GM18870 (cell line): ENCODE data around the gene GRK7.
"Not testable (repeated sequence)": the region's sequence is repeated elsewhere in the genome, so short reads cannot be mapped to it uniquely, and the experiment has no call there.

ENCODE experiments used
- ATAC-seq: cut with Tn5 transposase; IDR thresholded peaks from one replicate; pipeline ENCODE4 v1.9.1; 2021; ENCODE audit warnings: moderate library complexity; ENCODE audit not compliant: unreplicated experiment

GRK7 gene

DNA sequence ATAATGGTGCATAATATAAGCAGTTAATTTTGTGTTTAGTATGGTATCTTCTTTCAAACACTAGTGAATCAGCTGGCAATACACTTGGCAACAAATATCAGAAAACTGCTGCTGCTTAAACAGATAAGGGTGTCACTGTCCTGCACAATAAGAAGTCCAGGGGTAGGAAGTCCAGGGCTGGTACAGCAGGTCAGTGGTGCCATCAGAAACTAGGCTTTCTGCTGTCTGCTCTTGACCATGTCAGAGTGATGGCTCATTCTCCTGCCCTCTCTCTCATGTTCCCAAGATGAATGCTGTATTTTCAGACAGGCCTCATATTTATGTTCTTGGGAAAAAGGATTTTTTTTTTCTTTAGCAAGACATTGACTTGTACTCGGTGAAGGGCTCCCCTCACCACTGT lies 9.2 kb upstream of the GRK7 start:
- ATAC-seq = no peak

DNA sequence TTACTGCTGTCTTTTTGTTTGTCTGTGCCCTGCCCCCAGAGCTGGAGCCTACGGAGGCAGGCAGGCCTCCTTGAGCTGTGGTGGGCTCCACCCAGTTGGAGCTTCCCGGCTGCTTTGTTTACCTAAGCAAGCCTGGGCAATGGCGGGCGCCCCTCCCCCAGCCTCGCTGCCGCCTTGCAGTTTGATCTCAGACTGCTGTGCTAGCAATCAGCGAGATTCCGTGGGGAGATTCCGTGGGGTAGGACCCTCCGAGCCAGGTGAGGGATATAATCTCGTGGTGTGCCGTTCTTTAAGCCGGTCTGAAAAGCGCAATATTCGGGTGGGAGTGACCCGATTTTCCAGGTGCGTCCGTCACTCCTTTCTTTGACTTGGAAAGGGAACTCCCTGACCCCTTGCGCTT lies 656 bp upstream of the GRK7 start:
- ATAC-seq = not testable (repeated sequence)

DNA sequence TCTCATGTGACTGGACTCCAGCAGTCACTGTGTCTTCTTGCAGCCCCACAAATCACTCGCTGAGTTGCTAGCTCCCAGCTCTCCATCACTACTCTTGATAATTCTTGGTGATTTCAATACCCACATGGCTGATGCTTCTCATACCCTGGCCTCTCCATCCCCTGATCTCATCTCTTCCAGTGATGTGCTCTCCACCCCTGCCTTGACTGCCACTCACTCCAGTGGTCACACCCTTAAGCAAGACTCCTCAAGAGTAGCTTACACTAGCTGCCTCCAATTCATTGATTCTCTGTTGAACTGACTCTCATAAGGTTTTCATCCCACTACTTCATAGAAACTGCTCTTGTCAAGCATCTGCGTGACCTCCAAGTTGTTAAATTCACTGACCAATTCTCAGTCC lies 837 bp downstream of the GRK7 start:
- ATAC-seq = no peak

DNA sequence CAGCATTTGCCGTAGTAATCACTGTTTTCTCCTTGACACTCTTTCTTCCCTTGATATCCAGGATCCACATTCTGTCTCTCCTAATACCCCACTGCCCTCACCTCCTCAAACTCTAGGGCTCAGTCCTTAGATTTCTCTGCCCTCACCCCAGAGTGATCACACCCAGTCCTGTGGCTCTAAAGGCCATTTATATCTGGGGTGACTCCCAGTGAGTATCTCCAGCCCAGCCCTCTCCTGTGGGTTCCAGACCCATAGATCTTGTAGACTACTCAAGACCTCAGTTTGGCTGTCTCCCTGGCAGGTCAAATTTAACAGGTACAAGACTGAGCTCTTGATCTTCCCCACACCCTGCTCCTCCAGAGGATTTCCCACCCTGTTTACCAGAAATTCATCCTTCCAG lies 1.3 kb downstream of the GRK7 start:
- ATAC-seq = no peak

DNA sequence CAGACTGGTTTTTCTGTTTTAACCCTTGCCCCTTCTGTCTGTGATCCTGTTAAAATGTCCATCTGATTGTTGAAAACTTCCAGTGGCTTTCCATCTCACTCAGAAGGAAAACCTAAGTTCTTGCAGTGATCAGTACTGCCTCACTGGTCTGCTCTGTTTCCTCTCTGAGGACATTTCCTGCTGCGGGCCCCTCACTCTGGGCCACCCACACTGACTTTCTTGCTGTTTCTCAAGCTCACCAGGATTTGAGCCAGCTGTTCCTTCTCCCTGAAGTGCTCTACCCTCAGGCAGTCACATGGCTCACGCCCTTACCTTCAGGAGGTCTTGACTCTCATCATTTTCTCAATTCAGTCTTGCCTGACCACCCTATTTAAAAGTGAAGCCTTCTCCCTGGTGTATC lies 1.8 kb downstream of the GRK7 start:
- no peak for ATAC-seq

DNA sequence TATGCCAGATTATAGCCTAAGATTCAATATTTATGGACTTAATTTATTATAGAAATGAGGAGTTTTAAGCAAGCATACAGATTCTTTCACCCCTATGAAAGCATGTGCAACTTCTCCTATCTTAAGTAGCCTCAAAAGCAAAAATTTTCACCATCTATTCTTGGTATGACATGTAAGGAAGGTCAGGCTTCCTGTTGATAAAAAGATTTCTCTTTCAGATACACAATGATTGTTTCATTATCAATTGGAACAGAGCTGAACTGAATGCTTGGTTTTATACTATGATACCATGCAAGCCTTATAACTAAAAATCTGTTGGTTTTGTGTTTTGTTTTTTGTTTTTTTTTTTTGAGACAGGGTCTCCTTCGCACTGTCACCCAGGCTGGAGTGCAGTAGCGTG lies 3.9 kb downstream of the GRK7 start:
- no peak for ATAC-seq

GRCh38 chr3:141769221-141769894 lies 6.2 kb downstream of the GRK7 start:
- no peak for ATAC-seq

DNA sequence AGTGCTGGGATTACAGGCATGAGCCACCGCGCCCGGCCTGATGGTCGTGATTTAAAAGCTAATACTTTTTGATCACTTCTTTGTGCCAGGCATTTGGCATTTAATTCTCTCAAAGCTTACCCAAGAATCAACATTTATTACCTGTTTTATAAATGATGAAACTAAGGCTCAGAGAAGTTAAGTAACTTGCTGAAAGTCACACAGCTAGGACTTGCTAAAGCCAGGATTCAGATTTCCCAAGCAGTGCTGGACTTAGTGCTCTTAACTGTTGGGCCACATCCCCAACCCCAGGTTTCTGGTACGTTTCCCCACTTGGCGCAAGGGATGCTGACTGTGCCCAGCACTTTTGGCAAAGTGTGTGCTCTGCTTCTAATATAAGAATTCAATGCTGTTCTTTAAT lies 10.5 kb downstream of the GRK7 start:
- ATAC-seq = no peak

GRCh38 chr3:141776376-141776775 lies 13.2 kb downstream of the GRK7 start:
- ATAC-seq = no peak

DNA sequence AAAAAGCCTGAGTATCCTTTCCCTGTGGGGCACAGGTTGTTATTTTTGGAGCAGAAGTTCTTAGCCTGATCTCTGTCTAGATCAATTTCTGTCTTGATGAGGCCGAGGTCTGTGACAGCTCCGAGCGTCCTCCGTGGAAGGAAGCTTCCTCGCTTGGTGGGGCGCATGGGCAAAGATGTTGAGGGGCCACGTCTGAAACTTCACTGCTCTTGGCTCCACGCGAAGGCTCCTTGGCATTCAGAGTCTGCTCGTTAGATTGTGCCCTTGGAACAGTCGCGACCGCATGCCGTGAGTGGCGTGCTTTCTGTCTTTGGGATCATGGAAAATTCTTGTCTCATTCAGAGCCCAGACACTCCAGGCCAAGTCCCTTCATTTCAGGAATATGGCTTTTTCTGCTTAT lies 13.7 kb downstream of the GRK7 start:
- ATAC-seq = no peak

GRCh38 chr3:141777957-141778813 lies 15.0 kb downstream of the GRK7 start:
- ATAC-seq = no peak

DNA sequence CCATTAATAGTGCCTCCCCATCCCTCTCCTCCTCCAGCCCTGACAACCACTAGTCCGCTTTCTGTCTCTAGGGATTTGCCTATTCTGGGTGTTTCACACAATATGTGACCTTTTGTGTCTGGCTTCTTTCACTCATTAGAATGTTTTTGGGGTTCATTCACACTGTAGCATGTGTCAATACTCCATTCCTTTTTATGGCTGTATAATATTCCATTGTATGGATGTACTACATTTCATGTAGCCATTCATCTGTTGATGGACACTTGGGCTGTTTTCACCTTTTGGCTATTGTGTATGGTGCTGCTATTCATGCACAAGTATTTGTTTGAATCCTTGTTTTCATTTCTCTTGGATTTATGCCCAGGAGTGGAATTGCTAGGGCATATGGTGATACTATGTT lies 16.5 kb downstream of the GRK7 start:
- ATAC-seq = no peak

- ATAC-seq = no peak
Measured at GRCh38 chr3:141782386-141782932, 19.3 kb downstream of the GRK7 start.

DNA sequence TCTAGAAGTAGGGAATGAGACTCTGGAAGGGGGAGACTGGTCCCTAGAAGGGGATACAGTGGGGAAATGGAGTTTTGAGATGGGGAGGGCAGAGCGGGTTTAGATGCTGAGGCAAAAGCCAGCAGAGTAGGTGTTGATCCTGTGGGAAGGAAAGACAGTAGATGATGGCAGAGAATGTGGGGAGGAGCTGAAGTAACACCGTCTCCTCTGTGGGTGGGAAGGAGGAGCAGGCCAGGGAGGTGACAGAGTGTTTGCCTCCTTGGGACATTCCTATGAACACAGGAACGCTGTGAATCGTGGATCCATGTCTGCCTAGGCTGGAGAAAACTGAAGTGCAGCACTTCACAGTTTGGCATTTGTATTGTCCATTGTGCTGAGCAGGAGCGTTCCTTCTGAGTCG lies 20.4 kb downstream of the GRK7 start:
- no peak for ATAC-seq

GRCh38 chr3:141784096-141784495 lies 20.9 kb downstream of the GRK7 start:
- no peak for ATAC-seq

DNA sequence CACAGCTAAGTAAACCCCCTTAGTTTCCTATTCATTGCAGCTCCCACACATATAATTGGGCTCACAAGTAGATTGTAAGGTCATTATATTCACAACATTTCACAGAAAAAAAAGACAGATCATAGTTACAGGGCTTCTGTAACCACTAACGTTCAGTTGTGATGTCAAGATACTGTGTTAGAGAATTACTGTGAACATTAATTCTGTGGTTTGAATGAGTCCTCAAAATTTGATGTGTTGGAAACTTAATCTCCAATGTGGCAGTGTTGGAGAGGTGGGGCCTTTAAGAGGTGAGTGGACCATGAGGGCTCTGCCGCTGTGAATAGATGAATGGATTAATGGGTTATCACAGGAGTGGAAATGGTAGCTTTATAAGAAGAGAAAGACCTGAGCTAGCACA lies 21.3 kb downstream of the GRK7 start:
- ATAC-seq = no peak

DNA sequence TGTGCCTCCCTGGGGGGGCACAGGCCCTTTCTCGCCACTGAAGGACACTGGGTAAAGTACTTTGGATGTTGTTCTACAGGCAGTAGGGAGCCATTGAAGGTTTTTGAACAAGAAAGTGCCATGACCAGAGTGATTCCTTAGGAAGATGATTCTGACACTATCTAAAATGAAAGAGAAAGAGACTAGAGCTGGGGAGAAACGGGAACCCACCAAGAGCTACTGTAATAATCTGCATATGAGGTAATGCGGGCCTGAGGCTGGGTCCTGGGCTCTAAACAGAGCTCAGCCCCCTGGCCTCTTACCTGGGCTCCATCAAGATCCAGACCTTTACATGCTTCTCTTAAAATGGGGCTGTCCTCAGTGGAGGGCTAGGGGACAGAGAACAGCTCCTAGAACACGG lies 24.9 kb downstream of the GRK7 start:
- no peak for ATAC-seq

DNA sequence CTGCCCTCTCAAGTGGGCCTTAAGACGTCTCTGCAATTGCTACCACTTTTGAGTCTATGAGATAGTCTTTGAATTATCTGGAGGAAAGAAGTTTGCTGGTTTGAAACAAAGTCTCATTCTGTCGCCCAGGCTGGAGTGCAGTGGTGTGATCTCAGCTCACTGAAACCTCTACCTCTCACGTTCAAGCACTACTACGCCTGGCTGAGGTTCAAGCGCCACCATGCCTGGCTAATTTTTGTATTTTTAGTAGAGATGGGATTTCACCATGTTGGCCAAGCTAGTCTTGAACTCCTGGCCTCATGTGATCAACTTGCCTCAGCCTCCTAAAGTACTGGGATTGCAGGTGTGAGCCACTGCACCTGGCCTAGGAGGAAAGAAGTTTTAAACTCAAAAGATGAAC lies 25.5 kb downstream of the GRK7 start:
- not testable (repeated sequence) for ATAC-seq

DNA sequence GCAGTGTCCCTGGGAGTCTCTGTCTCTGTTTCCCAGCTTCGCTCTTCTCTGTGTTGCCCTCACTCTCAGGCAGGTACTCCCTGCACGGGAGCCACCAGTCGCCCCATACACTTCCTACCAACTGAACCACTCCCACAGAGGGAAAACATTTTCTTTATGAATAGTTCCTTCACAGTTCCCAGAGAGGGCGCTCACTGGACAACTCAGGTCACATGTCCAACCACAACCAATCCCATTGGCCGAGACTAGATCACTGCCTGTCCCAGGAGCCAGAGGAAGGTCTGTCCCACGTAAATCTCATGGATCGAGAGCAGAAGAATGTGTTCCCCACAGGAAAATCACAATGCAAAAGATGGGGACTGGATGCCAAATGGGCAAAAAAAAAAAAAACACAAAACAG lies 26.1 kb downstream of the GRK7 start:
- no peak for ATAC-seq

DNA sequence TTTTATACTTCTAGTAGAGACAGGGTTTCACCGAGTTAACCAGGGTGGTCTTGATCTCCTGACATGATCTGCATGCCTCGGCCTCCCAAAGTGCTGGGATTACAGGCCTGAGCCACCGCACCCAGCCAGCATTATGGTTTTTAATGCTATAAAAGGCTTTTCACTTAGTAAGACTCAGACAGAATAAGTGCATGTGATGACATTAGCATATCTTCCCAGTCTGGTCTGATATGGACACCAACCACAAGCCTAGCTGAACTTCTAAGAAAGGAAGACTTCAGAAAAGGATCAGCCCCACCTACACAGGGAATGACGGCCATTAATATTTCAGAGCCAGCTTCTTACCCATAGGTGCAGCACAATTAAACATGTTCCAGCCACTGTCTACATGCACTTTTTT lies 27.0 kb downstream of the GRK7 start:
- no peak for ATAC-seq

- no peak for ATAC-seq
Measured at GRCh38 chr3:141792495-141792894, 29.3 kb downstream of the GRK7 start.
